HepG2 (cell line): ENCODE data around the gene SLC25A20. TPM values are rescaled to one million over a fixed set of nuclear protein-coding genes. Genes with fewer than 3 reads are reported as not detected.

Experiments used
- DR1 ChIP-seq: sonication (generic); formaldehyde crosslinking; IDR thresholded peaks from 2 replicates; pipeline ENCODE4 v1.8.0; 2021; ENCODE audit warnings: mild to moderate bottlenecking, missing genetic modification reagents, inconsistent platforms
- HOXA5 ChIP-seq: sonication (generic); formaldehyde crosslinking; IDR thresholded peaks from 2 replicates; pipeline ENCODE4 v1.4.0; 2020; ENCODE audit warnings: missing genetic modification reagents
- MED13 ChIP-seq: sonication (generic); formaldehyde crosslinking; IDR thresholded peaks from 2 replicates; pipeline ENCODE4 v1.5.0; 2020; ENCODE audit warnings: missing genetic modification reagents
- MTA1 ChIP-seq: sonication (generic); formaldehyde crosslinking; IDR thresholded peaks from 2 replicates; pipeline ENCODE4 v1.4.0; 2020; ENCODE audit warnings: missing genetic modification reagents, mild to moderate bottlenecking, borderline replicate concordance
- NAIF1 ChIP-seq: sonication (generic); formaldehyde crosslinking; IDR thresholded peaks from 2 replicates; pipeline ENCODE4 v1.5.0; 2020; ENCODE audit warnings: mild to moderate bottlenecking, missing genetic modification reagents, borderline replicate concordance
- POLR2A ChIP-seq, 2 experiments: IDR thresholded peaks; 2 replicates each; pipeline ENCODE4 v1.6.1; 2011; ENCODE audit warnings: low read depth in 2 of 2, low read length in 2 of 2, mild to moderate bottlenecking in 1 of 2, moderate library complexity in 1 of 2; ENCODE audit not compliant: insufficient read depth in 1 of 2
- SATB2 ChIP-seq: sonication (generic); formaldehyde crosslinking; IDR thresholded peaks from 2 replicates; pipeline ENCODE4 v1.5.0; 2020; ENCODE audit warnings: missing genetic modification reagents
- ZBTB1 ChIP-seq: sonication (generic); formaldehyde crosslinking; IDR thresholded peaks from 2 replicates; pipeline ENCODE4 v1.4.0; 2020; ENCODE audit warnings: missing genetic modification reagents, borderline replicate concordance
- ZFYVE20 ChIP-seq: sonication (generic); formaldehyde crosslinking; IDR thresholded peaks from 2 replicates; pipeline ENCODE4 v1.8.0; 2023; ENCODE audit warnings: low read depth, mild to moderate bottlenecking, moderate library complexity, missing genetic modification reagents, borderline replicate concordance
- ZMAT3 ChIP-seq: sonication (generic); formaldehyde crosslinking; conservative IDR thresholded peaks from 2 replicates; pipeline ENCODE4 v1.7.0; 2021; ENCODE audit warnings: missing genetic modification reagents
- ZNF224 ChIP-seq: sonication (generic); formaldehyde crosslinking; IDR thresholded peaks from 2 replicates; pipeline ENCODE4 v1.5.0; 2020; ENCODE audit warnings: mild to moderate bottlenecking, missing genetic modification reagents
- ZNF263 ChIP-seq: sonication (generic); formaldehyde crosslinking; IDR thresholded peaks from 2 replicates; pipeline ENCODE4 v1.4.0; 2020; ENCODE audit warnings: missing genetic modification reagents
- ZNF317 ChIP-seq: sonication (generic); formaldehyde crosslinking; IDR thresholded peaks from 2 replicates; pipeline ENCODE4 v1.5.0; 2020; ENCODE audit warnings: mild to moderate bottlenecking, missing genetic modification reagents
- ZNF724P ChIP-seq: sonication (generic); formaldehyde crosslinking; IDR thresholded peaks from 2 replicates; pipeline ENCODE4 v1.8.0; 2022; ENCODE audit warnings: missing genetic modification reagents, borderline replicate concordance
- ZSCAN30 ChIP-seq: sonication (generic); formaldehyde crosslinking; IDR thresholded peaks from 2 replicates; pipeline ENCODE4 v1.5.0; 2020; ENCODE audit warnings: mild to moderate bottlenecking, missing genetic modification reagents
- polyA plus RNA-seq, 8 experiments: library from polyadenylated mRNA; depleted of rRNA in 3 of 8; stranded (reverse) in 7 of 8; unstranded in 1 of 8; fragments of >200 nt; fragmentation: Illumina TruSeq in 4 of 8; extraction: Trizol in 4 of 8; gene quantifications; 2 replicates each; pipeline versions ENCODE4 v1.2.1 to v1.2.3, GENCODE V29; 2011 to 2016; ENCODE audit warnings: low read depth in 4 of 8, missing spikeins in 1 of 8, mixed read lengths in 1 of 8; ENCODE audit not compliant: insufficient read depth in 1 of 8
- total RNA-seq, 5 experiments: library from RNA; depleted of rRNA; stranded (reverse); fragments of >200 nt; fragmentation: Illumina TruSeq; extraction: Trizol; gene quantifications; 2 replicates each; pipeline ENCODE4 v1.2.3, GENCODE V29; 2016; ENCODE audit warnings: low read depth in 1 of 5
- TF ChIP-seq, protein P1 (sequence below): sonication (generic); formaldehyde crosslinking; IDR thresholded peaks from 2 replicates; pipeline ENCODE4 v1.8.0; 2023; ENCODE audit warnings: mild to moderate bottlenecking, missing genetic modification reagents
- TF ChIP-seq, protein P2 (sequence below): conservative IDR thresholded peaks from 2 replicates; pipeline ENCODE4 v1.6.1; 2018; ENCODE audit warnings: missing genetic modification reagents
- TF ChIP-seq, protein P3 (sequence below): sonication (generic); formaldehyde crosslinking; conservative IDR thresholded peaks from 2 replicates; pipeline ENCODE4 v1.4.0; 2020; ENCODE audit warnings: missing genetic modification reagents

The SLC25A20 gene
- total and polyA plus RNA-seq, 2 of the 13 experiments (the other 11 are each of a cell fraction or from before 2014, with no cell fraction given), result 21.1 to 26.6 TPM

DNA sequence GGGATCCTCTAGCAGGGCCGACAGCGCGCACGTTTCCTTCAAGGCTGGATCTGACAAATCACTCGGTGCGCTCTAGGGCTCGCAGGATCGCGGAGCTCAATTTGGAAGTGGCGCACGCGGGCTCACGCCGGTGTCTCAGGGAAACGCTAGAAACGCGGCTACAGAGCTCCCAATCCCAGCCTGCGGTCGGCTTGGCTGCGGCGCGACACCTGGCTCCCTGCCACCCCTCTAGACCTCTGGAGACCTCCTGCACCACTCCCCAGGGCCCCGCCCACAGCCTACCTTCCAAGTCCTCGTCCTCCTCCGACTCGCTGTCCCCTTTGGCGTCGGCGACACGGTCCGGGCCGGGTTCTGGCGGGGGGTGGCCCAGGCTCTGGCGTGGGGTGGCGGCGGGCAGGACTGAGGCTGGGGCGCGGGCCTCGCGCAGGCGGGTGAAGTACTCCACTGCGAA is 51.6 kb downstream of the SLC25A20 start (continued):
- TF ChIP-seq SATB2 (CRISPR knock-in tag) (0 out of 2 replicates have a peak, but pooled peaks have one; percentile 38), ZBTB1 (CRISPR knock-in tag) (no peak), HOXA5 (peak; percentile 74; the same call in 1 of the 2 replicates), ZNF263 (CRISPR knock-in tag) (0 out of 2 replicates have a peak, but pooled peaks have one; percentile 14), ZMAT3 (CRISPR knock-in tag) (peak; percentile 17; the same call in 1 of the 2 replicates), POLR2A (IDR thresholded peaks at IDR 0.05; ENCODE audit: insufficient read depth in 1 of 2, low read depth in 2 of 2, low read length in 2 of 2) (no peak), ZNF317 (CRISPR knock-in tag) (0 out of 2 replicates have a peak, but pooled peaks have one; percentile 38), DR1 (no peak; the same call in 1 of the 2 replicates), ZSCAN30 (CRISPR knock-in tag) (0 out of 2 replicates have a peak, but pooled peaks have one; percentile 18), ZNF224 (CRISPR knock-in tag) (0 out of 2 replicates have a peak, but pooled peaks have one; percentile 70), MED13 (0 out of 2 replicates have a peak, but pooled peaks have one; percentile 22), ZFYVE20 (CRISPR knock-in tag) (no peak), MTA1 (no peak; the same call in 1 of the 2 replicates), ZNF724P (CRISPR knock-in tag) (peak; percentile 86; the same call in 1 of the 2 replicates), NAIF1 (CRISPR knock-in tag) (peak; percentile 82; the same call in 1 of the 2 replicates)
- TF ChIP-seq, protein P1, sequence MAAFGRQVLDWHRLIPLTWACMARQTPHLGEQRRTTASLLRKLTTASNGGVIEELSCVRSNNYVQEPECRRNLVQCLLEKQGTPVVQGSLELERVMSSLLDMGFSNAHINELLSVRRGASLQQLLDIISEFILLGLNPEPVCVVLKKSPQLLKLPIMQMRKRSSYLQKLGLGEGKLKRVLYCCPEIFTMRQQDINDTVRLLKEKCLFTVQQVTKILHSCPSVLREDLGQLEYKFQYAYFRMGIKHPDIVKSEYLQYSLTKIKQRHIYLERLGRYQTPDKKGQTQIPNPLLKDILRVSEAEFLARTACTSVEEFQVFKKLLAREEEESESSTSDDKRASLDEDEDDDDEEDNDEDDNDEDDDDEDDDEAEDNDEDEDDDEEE (CRISPR knock-in tag), result no peak
- TF ChIP-seq, protein P2, sequence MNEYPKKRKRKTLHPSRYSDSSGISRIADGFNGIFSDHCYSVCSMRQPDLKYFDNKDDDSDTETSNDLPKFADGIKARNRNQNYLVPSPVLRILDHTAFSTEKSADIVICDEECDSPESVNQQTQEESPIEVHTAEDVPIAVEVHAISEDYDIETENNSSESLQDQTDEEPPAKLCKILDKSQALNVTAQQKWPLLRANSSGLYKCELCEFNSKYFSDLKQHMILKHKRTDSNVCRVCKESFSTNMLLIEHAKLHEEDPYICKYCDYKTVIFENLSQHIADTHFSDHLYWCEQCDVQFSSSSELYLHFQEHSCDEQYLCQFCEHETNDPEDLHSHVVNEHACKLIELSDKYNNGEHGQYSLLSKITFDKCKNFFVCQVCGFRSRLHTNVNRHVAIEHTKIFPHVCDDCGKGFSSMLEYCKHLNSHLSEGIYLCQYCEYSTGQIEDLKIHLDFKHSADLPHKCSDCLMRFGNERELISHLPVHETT, result no peak
- TF ChIP-seq, protein P3, sequence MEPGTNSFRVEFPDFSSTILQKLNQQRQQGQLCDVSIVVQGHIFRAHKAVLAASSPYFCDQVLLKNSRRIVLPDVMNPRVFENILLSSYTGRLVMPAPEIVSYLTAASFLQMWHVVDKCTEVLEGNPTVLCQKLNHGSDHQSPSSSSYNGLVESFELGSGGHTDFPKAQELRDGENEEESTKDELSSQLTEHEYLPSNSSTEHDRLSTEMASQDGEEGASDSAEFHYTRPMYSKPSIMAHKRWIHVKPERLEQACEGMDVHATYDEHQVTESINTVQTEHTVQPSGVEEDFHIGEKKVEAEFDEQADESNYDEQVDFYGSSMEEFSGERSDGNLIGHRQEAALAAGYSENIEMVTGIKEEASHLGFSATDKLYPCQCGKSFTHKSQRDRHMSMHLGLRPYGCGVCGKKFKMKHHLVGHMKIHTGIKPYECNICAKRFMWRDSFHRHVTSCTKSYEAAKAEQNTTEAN, result 0 out of 2 replicates have a peak, but pooled peaks have one; percentile 30
- TF ChIP-seq, all 625 proteins: peak for 94
